Spleen (tissue), 11 donors: ENCODE results near the gene MYEOV. TPM values are rescaled to one million over a fixed set of nuclear protein-coding genes. Genes with fewer than 3 reads are reported as not detected.

Experiments used
- DNase-seq: peaks from one replicate; pipeline ENCODE4 v3.0.0-alpha.2; 2020
- H3K27ac ChIP-seq, 8 donors: fragments of 200-600 bp; sonication (generic) in 7 of 8; 1 replicate in 4 of 8; 2 replicates in 4 of 8; pipeline versions ENCODE4 v1.5.0 to v1.8.0; 2016 to 2021; ENCODE audit warnings: inconsistent platforms in 4 of 8, mild to moderate bottlenecking in 4 of 8, moderate library complexity in 1 of 8
- H3K27me3 ChIP-seq, 7 donors: fragments of 200-600 bp; sonication (generic) in 6 of 7; replicated peaks in 1 of 7; 1 replicate in 4 of 7; 2 replicates in 3 of 7; pipeline versions ENCODE4 v1.5.0 to v1.8.0; 2016 to 2021; ENCODE audit warnings: inconsistent platforms in 3 of 7, mild to moderate bottlenecking in 1 of 7
- H3K36me3 ChIP-seq, 6 donors: fragments of 200-600 bp; sonication (generic) in 5 of 6; 1 replicate in 4 of 6; 2 replicates in 2 of 6; pipeline versions ENCODE4 v1.5.0 to v1.8.0; 2016 to 2021; ENCODE audit warnings: inconsistent platforms in 2 of 6
- H3K4me1 ChIP-seq, 6 donors: fragments of 200-600 bp; sonication (generic) in 5 of 6; 1 replicate in 3 of 6; 2 replicates in 3 of 6; pipeline versions ENCODE4 v1.5.0 to v1.8.0; 2016 to 2021; ENCODE audit warnings: inconsistent platforms in 3 of 6
- H3K4me3 ChIP-seq, 8 donors: fragments of 200-600 bp; sonication (generic) in 7 of 8; 1 replicate in 4 of 8; 2 replicates in 4 of 8; pipeline versions ENCODE4 v1.5.0 to v1.8.0; 2016 to 2021; ENCODE audit warnings: inconsistent platforms in 4 of 8, mild to moderate bottlenecking in 4 of 8, moderate library complexity in 2 of 8
- H3K9me3 ChIP-seq, 8 donors: fragments of 200-600 bp; sonication (generic) in 7 of 8; 1 replicate in 4 of 8; 2 replicates in 4 of 8; pipeline versions ENCODE4 v1.5.0 to v1.8.0; 2016 to 2021; ENCODE audit warnings: inconsistent platforms in 4 of 8
- POLR2A ChIP-seq, 3 donors: fragments of 450-650 bp; IDR thresholded peaks; one replicate each; pipeline ENCODE4 v1.5.1; 2017; ENCODE audit warnings: antibody characterized with exemption in 3 of 3, mild to moderate bottlenecking in 1 of 3
- POLR2AphosphoS5 ChIP-seq, 3 donors: sonication (generic); formaldehyde crosslinking; IDR thresholded peaks; one replicate each; pipeline ENCODE4 v1.5.1; 2017; ENCODE audit warnings: antibody characterized with exemption in 3 of 3
- WGBS, 5 donors: extraction: QIAGEN DNeasy Blood & Tissue Kit in 3 of 5; methylation state at CpG; one replicate each; pipeline versions ENCODE4 v1.1.5 to v1.1.7; 2013 to 2018; 5-methylcytosine and 5-hydroxymethylcytosine counted together
- intact Hi-C: fragments of 100-400 bp; cut with DNase I; formaldehyde crosslinking; loops from one replicate; pipeline ENCODE4 v1.15.0; 2023; ENCODE audit warnings: low total_unique reads
- polyA plus RNA-seq, 3 donors: library from polyadenylated mRNA; stranded (reverse); fragments of 200-250 nt; gene quantifications; one replicate each; pipeline ENCODE4 v1.2.1, GENCODE V29; 2013
- total RNA-seq, 7 donors: library from RNA; depleted of rRNA in 3 of 7; stranded (reverse); fragments of >200 nt in 3 of 7; fragmentation: NEBNext Ultra II Directional in 4 of 7; extraction: Animal tissue kit (Norgen Biotek cat#: 25700) in 4 of 7; gene quantifications; one replicate each; pipeline versions ENCODE4 v1.1.0 to v1.2.1, GENCODE V29; 2016 to 2021
- TF ChIP-seq, protein P1 (sequence below), 11 experiments: fragments of 200-600 bp in 7 of 11; fragments of 450-650 bp in 4 of 11; sonication (generic) in 4 of 11; IDR thresholded peaks in 8 of 11; conservative IDR thresholded peaks in 3 of 11; 1 replicate in 7 of 11; 2 replicates in 4 of 11; pipeline versions ENCODE4 v1.4.0 to v1.8.0; 2016 to 2021; ENCODE audit warnings: antibody characterized with exemption in 11 of 11, inconsistent platforms in 4 of 11, mild to moderate bottlenecking in 1 of 11
- donor health status: healthy with polysubstance abuse.
- donor health status: DM: no; HTN: no; CAD: no; lungs with moderate emphysema.
- donor health status: DM: no; HTN: no; CAD: no.
- donor health status: Bipolar disorder and iron deficiency.
- donor health status: healthy.
- donor health status: DM: no; HTN: no; CAD: no.
- donor health status: DM: yes; HTN: yes; CAD: no.

Gene MYEOV
- total and polyA plus RNA-seq, 10 donors = 0.06 to 1.4 (median 0.47) TPM; not detected in 2

DNA sequence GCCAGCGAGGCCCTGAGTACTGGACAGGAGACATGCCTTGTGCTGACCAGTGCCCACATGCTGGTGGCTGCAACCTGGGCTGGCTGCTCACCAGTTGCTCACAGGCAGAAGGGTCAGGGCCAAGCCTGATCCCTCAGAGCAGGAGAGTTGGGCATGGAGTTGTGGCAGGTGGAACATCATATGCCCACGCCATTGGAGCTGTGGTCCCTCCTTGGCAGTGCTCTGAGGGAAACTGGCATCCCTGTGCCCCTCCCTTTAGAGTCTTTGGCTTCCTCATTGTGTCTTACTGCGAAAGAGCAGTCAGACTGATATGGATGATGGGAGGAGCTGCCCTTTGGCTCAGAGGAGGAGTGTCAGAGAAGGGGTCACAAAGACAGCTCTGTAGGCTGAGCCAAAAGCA is 3.1 kb upstream of the MYEOV start:
- TF ChIP-seq POLR2A (IDR thresholded peaks at IDR 0.05) (no peak), POLR2AphosphoS5 (IDR thresholded peaks at IDR 0.05) (no peak)
- TF ChIP-seq, protein P1, sequence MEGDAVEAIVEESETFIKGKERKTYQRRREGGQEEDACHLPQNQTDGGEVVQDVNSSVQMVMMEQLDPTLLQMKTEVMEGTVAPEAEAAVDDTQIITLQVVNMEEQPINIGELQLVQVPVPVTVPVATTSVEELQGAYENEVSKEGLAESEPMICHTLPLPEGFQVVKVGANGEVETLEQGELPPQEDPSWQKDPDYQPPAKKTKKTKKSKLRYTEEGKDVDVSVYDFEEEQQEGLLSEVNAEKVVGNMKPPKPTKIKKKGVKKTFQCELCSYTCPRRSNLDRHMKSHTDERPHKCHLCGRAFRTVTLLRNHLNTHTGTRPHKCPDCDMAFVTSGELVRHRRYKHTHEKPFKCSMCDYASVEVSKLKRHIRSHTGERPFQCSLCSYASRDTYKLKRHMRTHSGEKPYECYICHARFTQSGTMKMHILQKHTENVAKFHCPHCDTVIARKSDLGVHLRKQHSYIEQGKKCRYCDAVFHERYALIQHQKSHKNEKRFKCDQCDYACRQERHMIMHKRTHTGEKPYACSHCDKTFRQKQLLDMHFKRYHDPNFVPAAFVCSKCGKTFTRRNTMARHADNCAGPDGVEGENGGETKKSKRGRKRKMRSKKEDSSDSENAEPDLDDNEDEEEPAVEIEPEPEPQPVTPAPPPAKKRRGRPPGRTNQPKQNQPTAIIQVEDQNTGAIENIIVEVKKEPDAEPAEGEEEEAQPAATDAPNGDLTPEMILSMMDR (IDR thresholded peaks at IDR 0.05 in 8 of 11, conservative IDR thresholded peaks at IDR 0.05 in 3 of 11) = no peak
- Histone ChIP-seq H3K27ac (no peak overlapping the region), H3K27me3 (no peaks in the 10 kb centered on the region), H3K4me3 (no peak overlapping the region), H3K9me3 (no peaks in the 10 kb centered on the region), H3K36me3 (no peaks in the 10 kb centered on the region), H3K4me1 (peaks cover 0 to 46% (median 28%) of the 10 kb centered on the region in 6 donors)
- intact Hi-C loops = loop anchor here (5.0 kb wide), 1 partner anchor 351 kb away; the partner anchor contains the start of gene CCND1
- peak; percentile 60 for DNase-seq
- 79 to 94% (median 89%) methylated on average over 3 of the region's 3 CpGs for WGBS, 5 donors

DNA sequence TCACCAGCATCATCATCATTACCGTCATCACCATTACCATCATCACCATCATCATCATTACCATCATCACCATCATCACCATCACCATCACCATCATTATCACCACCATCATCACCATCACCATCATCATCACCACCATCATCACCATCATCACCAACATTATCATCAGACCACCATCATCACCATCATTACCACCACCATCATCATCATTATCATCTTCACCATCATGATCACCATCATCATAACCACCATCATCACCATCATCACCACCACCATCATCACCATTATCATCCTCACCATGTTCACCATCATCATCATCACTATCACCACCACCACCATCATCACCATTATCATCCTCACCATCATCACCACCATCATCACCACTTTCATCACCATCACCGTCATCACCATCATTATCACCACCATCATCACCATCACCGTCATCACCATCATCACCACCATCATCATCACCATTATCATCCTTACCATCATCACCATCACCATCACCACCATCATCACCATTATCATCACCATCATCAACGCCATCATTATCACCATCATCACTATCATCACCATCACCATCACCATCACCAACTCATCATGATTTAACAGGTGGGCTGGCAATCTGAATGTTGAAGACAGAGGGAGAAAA is 2.4 kb upstream of the MYEOV start:
- Histone ChIP-seq H3K4me3 (no peak overlapping the region), H3K27ac (no peak overlapping the region), H3K4me1 (peaks cover 5 to 54% (median 36%) of the 10 kb centered on the region in 6 donors), H3K9me3 (no peaks in the 10 kb centered on the region), H3K27me3 (no peaks in the 10 kb centered on the region), H3K36me3 (no peaks in the 10 kb centered on the region)
- 73 to 86% (median 86%) methylated on average over 4 of the region's 4 CpGs for WGBS, 5 donors
- DNase-seq = no peak
- TF ChIP-seq POLR2A (IDR thresholded peaks at IDR 0.05) = no peak
- intact Hi-C loops = loop anchor here (5.0 kb wide), 1 partner anchor 351 kb away; the partner anchor contains the start of gene CCND1

DNA sequence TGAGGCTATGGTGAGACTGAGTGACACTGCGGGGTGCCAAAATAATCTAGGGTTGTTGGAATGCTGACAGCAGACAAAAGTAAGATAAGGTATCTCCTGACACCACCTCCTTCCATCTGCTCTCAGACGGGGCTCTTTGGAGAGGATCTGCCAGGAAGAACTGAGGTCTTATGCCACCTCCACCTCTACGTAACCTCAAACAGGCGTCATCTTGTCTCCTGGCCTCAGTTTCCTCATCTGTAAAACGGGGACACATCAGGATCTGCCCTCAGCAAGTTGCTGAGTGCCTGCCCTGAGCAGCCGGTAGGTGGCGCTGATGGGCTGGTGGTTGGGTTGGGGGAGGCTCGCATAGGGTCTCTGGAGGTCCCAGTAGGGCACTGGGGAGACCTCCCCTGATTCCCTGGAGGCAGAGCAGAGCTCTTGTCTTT is 1.7 kb upstream of the MYEOV start:
- H3K27ac ChIP-seq = no peak overlapping the region
- peak; percentile 88 for DNase-seq
- no peaks in the 10 kb centered on the region for H3K27me3 ChIP-seq
- intact Hi-C loops = loop anchor here (5.0 kb wide), 1 partner anchor 350 kb away; the partner anchor contains the start of gene CCND1
- H3K36me3 ChIP-seq = no peaks in the 10 kb centered on the region
- peaks cover 0 to 2% (median 0%) of the 10 kb centered on the region in 8 donors for H3K9me3 ChIP-seq
- H3K4me1 ChIP-seq = peaks cover 12 to 54% (median 42%) of the 10 kb centered on the region in 6 donors
- WGBS, 5 donors = 21 to 36% (median 24%) methylated on average over 5 to 8 of the region's 8 CpGs
- H3K4me3 ChIP-seq = no peak overlapping the region
- TF ChIP-seq POLR2A (IDR thresholded peaks at IDR 0.05) = no peak
- TF ChIP-seq, protein P1 (IDR thresholded peaks at IDR 0.05 in 8 of 11, conservative IDR thresholded peaks at IDR 0.05 in 3 of 11) = peak; percentile 68 to 93 (median 85)
- TF ChIP-seq POLR2AphosphoS5 (IDR thresholded peaks at IDR 0.05) = no peak

DNA sequence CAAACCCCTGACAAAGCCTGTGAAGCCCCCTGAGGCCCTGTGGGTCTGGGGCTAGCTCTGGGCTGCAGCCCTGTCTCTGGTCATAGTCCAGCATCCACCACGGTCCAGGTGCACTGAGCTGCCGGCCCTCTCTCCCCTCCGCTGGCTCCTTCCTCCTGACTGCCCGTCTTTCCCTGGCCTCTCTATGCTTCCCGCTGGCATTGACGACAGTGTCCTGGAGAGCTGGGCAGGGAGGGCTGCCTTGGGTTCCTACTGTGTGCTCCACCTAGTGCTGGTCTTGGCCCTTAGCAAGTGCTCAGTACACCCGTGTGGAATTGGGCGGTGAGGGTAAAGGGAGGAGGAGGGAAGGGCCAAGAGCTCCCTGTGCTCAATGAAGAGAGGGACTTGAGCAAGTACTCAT is 868 bp upstream of the MYEOV start:
- peaks cover 20 to 62% (median 51%) of the 10 kb centered on the region in 6 donors for H3K4me1 ChIP-seq
- TF ChIP-seq POLR2A (IDR thresholded peaks at IDR 0.05) (no peak), POLR2AphosphoS5 (IDR thresholded peaks at IDR 0.05) (no peak)
- TF ChIP-seq, protein P1 (IDR thresholded peaks at IDR 0.05 in 8 of 11, conservative IDR thresholded peaks at IDR 0.05 in 3 of 11) = no peak
- H3K4me3 ChIP-seq = no peak overlapping the region
- H3K27ac ChIP-seq = no peak overlapping the region
- DNase-seq = peak; percentile 59
- H3K36me3 ChIP-seq = no peaks in the 10 kb centered on the region
- 74 to 91% (median 82%) methylated on average over 8 of the region's 8 CpGs for WGBS, 5 donors
- intact Hi-C loops = loop anchor here (5.0 kb wide), 1 partner anchor 349 kb away; the partner anchor contains the start of gene CCND1
- H3K27me3 ChIP-seq = no peaks in the 10 kb centered on the region
- peaks cover 0 to 2% (median 0%) of the 10 kb centered on the region in 8 donors for H3K9me3 ChIP-seq
